GM12864 (cell line): ENCODE results near the gene ATP1A3.
A peak's percentile ranks its signal among the peaks of the same experiment; 100 is the strongest.

Experiments used
- DNase-seq: peaks from one replicate; pipeline ENCODE4 v3.0.0-alpha.2; 2011; ENCODE audit warnings: low read depth
- H3K4me3 ChIP-seq: 2 replicates; pipeline ENCODE4 v1.5.1; 2011; ENCODE audit warnings: mild to moderate bottlenecking, low read depth, low read length, control low read depth
- TF ChIP-seq, protein P1 (sequence below): IDR thresholded peaks from 2 replicates; pipeline ENCODE4 v1.5.1; 2011; ENCODE audit warnings: low read depth, mild to moderate bottlenecking, moderate library complexity, low read length, control low read depth, inconsistent platforms; ENCODE audit errors: missing control alignments

Gene ATP1A3

DNA sequence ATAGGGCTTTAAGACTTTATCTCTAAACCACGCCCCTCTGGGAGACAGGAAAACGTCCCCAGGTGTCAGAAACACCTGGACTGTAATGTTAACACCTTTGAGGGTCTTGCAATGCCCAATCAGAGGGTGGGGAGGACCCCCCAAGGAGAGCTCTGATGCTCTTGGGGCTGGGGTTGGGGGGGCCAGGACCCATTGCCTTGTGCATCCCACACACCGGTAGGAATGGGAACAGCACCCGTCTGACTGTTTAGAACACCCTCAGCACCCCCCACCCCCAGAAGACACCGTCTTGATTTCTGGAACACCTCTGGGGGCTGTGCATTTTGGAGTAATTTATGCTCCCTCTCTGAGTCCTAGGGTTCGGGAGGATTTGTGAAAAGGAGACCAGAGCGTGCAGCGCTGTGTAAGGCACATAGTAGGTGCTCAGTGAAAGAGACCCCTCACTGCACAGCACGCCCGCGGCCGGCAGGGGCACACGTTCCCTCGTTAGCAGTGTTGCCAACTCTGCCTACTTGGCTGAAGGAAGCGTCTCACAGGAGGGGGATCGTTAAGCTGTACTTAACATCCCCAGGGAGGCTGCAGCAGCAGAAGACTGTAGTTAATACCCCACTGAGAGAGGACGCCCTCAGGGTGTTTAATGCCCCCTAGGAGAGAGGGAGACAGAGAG, 63.0 kb downstream of the ATP1A3 start:
- TF ChIP-seq, protein P1, sequence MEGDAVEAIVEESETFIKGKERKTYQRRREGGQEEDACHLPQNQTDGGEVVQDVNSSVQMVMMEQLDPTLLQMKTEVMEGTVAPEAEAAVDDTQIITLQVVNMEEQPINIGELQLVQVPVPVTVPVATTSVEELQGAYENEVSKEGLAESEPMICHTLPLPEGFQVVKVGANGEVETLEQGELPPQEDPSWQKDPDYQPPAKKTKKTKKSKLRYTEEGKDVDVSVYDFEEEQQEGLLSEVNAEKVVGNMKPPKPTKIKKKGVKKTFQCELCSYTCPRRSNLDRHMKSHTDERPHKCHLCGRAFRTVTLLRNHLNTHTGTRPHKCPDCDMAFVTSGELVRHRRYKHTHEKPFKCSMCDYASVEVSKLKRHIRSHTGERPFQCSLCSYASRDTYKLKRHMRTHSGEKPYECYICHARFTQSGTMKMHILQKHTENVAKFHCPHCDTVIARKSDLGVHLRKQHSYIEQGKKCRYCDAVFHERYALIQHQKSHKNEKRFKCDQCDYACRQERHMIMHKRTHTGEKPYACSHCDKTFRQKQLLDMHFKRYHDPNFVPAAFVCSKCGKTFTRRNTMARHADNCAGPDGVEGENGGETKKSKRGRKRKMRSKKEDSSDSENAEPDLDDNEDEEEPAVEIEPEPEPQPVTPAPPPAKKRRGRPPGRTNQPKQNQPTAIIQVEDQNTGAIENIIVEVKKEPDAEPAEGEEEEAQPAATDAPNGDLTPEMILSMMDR = peak; percentile 71
- no peak for DNase-seq
- H3K4me3 ChIP-seq = no peak overlapping the region

DNA sequence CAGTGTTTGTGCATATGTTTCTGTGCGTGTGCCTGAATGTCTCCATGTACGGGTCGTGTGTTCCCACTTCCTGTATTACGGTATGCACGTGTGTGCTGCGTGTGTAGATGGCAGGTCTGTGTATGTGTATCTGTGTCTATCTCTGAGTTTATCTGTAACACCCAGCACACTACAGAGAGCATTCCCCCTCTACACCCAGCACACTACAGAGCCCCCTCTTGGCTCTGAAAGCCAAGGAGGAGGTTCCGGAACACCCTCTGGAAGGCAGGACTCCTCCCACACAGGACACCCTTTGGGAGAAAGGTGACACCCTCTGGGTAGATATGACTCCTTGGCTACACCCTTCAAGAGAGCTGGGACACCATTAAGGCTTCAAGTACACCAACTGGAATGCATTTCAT, 63.7 kb downstream of the ATP1A3 start:
- TF ChIP-seq, protein P1 = no peak
- no peak overlapping the region for H3K4me3 ChIP-seq
- DNase-seq = no peak

DNA sequence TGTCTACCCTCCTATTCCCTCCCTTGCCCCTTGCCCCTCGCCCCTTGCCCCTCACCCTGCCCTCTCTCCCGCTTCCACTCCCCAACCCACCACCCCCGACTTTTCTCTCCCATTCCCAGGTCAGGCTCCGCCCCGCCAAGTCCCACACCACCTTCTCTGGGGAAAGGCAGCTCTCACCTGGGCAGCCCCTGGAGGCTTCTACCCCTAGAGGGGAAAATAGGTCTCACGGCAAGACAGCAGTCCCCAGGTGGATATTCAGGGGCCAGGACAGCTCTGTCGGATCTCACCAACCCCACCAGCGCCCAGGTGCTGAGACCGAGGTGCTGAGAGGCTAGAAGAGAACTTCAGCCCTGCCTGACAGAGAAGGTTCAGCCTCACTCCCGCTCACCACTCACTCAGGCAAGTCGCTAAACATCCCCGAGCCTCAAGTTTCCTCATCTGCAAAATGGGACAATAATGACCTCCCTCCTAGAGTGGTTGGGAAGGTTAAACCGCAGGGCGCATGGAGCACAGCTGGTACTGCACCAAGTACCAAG, 64.4 kb downstream of the ATP1A3 start:
- TF ChIP-seq, protein P1 = no peak
- no peak for DNase-seq
- no peak overlapping the region; the same call in 1 of the 2 replicates for H3K4me3 ChIP-seq

DNA sequence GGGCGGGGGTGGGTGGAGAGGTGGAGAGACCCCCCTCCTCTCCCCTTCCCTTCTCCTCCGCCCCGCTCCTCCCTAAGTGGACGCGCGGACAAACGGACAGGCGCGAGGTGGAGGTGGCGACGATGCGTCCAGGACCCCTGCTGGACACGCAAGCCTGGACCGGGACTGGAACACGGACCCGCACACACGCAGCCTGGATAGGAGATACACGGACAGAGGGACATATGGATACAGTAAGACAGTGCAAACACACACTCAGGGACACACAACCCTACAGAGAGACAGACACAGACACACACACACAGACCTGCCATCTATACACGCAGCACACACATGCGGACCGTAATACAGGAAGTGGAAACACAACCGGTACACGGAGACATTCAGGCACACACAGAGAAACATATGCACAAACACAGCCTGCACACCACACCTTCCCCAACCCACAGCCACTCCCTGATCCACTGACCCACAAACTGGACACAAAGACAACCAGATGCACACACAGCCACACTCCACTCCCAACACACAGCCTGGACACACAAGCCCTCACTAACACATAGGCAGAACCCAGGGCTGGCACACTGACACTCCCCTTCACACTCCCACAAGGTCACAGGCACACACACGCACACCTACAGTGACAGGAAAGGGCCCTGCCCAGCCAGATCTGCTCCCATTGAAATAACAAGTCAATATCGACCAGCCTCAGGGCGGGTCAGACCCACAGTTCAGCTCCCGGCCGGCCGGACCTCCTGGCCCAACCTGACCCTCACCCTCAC, 65.1 kb downstream of the ATP1A3 start:
- TF ChIP-seq, protein P1 = no peak
- no peak for DNase-seq
- H3K4me3 ChIP-seq = peak overlapping the region; percentile 54

DNA sequence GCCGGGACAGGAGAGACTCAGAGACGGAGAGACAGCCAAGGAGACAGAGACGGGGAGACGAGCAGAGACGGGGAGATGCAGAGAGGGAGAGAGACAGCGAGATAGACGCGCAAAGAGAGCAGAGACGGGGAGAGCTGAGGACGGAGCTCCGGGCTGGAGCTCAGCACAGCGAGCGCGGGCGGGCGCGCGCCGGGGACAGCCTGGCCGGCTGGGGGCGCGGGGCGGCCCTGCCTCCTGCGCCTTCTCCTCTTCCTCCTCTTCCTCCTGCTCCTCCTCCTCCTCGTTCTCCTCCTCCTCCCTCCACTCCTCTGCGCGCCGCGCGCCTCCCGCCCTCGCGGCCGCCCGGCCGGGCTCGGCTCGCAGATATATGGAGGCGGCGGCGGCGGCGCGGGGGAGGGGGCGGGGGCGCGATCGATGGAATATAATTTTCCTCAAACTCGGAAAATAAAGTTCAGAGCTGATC, 65.8 kb downstream of the ATP1A3 start, which contains the start of gene ERFL:
Gene ERFL (minus strand): TSS at position 229 of the 463 bp plus-strand sequence. CDS start 15,530 bp downstream, outside the sequence.
- DNase-seq = no peak
- TF ChIP-seq, protein P1 = no peak
- peak within 1 kb of the TSS; percentile 54 for H3K4me3 ChIP-seq

DNA sequence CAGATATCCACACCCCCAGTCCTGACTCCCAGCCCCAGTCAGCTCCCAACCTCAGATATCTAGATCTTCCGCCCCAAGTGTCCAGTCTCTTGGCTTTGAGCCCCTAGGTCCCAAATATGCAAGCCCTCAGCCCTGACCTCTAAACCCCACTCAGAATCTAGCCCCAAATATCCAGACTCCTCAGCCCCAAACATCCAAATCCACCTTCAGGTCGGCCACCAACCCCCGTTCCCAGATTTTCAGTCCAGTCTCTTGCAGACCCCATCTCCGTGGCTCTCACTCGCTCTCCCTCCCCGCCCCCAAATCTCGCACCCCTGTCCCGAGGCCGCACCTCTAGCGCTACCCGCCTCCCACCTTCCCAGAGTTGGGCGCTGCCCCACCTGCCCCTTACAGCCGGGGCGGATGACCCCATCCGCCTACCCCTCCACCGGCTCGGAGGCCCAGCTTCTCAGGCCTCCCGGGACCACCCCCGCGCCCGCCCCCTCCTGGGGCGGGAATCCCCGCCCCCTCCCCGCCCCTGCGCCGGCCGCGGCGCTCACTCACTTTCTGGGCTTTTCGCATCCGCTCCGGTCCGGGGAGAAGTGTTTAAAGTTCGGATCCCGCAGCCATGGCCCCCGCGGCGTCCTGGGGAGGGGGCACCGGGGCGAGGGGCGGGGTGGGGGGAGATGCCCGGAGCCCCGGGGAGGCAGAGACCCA, 66.4 kb downstream of the ATP1A3 start:
- H3K4me3 ChIP-seq = peak overlapping the region; percentile 54
- DNase-seq = no peak
- TF ChIP-seq, protein P1 = no peak
